ENCODE results near the gene FGFRL1. TPM values are rescaled to one million over a fixed set of nuclear protein-coding genes. Genes with fewer than 3 reads are reported as not detected.

The FGFRL1 gene
- total and polyA plus RNA-seq, 2 donors from 2014 or later, result 22.0 to 25.5 TPM

- Histone ChIP-seq H3K27me3 (ENCODE audit: control insufficient read depth, insufficient read depth, low read length) (no peaks in the 10 kb centered on the region), H3K9me3 (ENCODE audit: control insufficient read depth in 2 of 3, insufficient read depth in 1 of 3, low read length in 3 of 3) (no peaks in the 10 kb centered on the region), H3K4me3 (ENCODE audit: low read length in 3 of 3) (no peak overlapping the region), H3K27ac (ENCODE audit: low read depth in 2 of 2, low read length in 2 of 2) (no peak overlapping the region), H3K9ac (ENCODE audit: low read length in 3 of 3) (no peak overlapping the region), H3K4me1 (ENCODE audit: control insufficient read depth in 2 of 3, insufficient read depth in 2 of 3, low read depth in 1 of 3, low read length in 3 of 3) (peaks cover 0 to 4% (median 0%) of the 10 kb centered on the region in 3 donors), H3K36me3 (ENCODE audit: control insufficient read depth in 2 of 3, insufficient read depth in 3 of 3, low read length in 3 of 3) (peaks cover 9 to 10% (median 9%) of the 10 kb centered on the region in 3 donors)
- FAIRE-seq, result no peak
- no peak for DNase-seq
- TF ChIP-seq CTCF (IDR thresholded peaks at IDR 0.05; ENCODE audit: borderline replicate concordance, extremely low read depth, insufficient read depth), result no peak
- intact Hi-C loops (cut with DNase I), result no loop called here
Measured at GRCh38 chr4:1029529-1029928, 18.1 kb downstream of the FGFRL1 start.

GRCh38 chr4:1030031-1030430 is 18.6 kb downstream of the FGFRL1 start:
- H3K4me1 ChIP-seq (ENCODE audit: control insufficient read depth in 2 of 3, insufficient read depth in 2 of 3, low read depth in 1 of 3, low read length in 3 of 3), result peaks cover 0 to 4% (median 0%) of the 10 kb centered on the region in 3 donors
- H3K36me3 ChIP-seq (ENCODE audit: control insufficient read depth in 2 of 3, insufficient read depth in 3 of 3, low read length in 3 of 3), result peaks cover 9 to 10% (median 9%) of the 10 kb centered on the region in 3 donors
- intact Hi-C loops (cut with DNase I), result no loop called here
- H3K4me3 ChIP-seq (ENCODE audit: low read length in 3 of 3), result no peak overlapping the region
- TF ChIP-seq CTCF (IDR thresholded peaks at IDR 0.05; ENCODE audit: borderline replicate concordance, extremely low read depth, insufficient read depth), result no peak
- FAIRE-seq (no peak), DNase-seq (peak in 1 of 5 donors; percentile 75)
- H3K9me3 ChIP-seq (ENCODE audit: control insufficient read depth in 2 of 3, insufficient read depth in 1 of 3, low read length in 3 of 3), result no peaks in the 10 kb centered on the region
- no peak overlapping the region for H3K9ac ChIP-seq (ENCODE audit: low read length in 3 of 3)
- H3K27ac ChIP-seq (ENCODE audit: low read depth in 2 of 2, low read length in 2 of 2), result no peak overlapping the region
- no peaks in the 10 kb centered on the region for H3K27me3 ChIP-seq (ENCODE audit: control insufficient read depth, insufficient read depth, low read length)

- no peak overlapping the region for H3K9ac ChIP-seq (ENCODE audit: low read length in 3 of 3)
- no peak overlapping the region for H3K27ac ChIP-seq (ENCODE audit: low read depth in 2 of 2, low read length in 2 of 2)
- H3K4me3 ChIP-seq (ENCODE audit: low read length in 3 of 3), result no peak overlapping the region
- H3K4me1 ChIP-seq (ENCODE audit: control insufficient read depth in 2 of 3, insufficient read depth in 2 of 3, low read depth in 1 of 3, low read length in 3 of 3), result peaks cover 0 to 4% (median 0%) of the 10 kb centered on the region in 3 donors
- intact Hi-C loops (cut with DNase I), result no loop called here
- H3K27me3 ChIP-seq (ENCODE audit: control insufficient read depth, insufficient read depth, low read length), result no peaks in the 10 kb centered on the region
- FAIRE-seq (no peak), DNase-seq (no peak)
- H3K36me3 ChIP-seq (ENCODE audit: control insufficient read depth in 2 of 3, insufficient read depth in 3 of 3, low read length in 3 of 3), result peaks cover 5 to 6% (median 5%) of the 10 kb centered on the region in 3 donors
- TF ChIP-seq CTCF (IDR thresholded peaks at IDR 0.05; ENCODE audit: borderline replicate concordance, extremely low read depth, insufficient read depth), result no peak
- no peaks in the 10 kb centered on the region for H3K9me3 ChIP-seq (ENCODE audit: control insufficient read depth in 2 of 3, insufficient read depth in 1 of 3, low read length in 3 of 3)
Measured at GRCh38 chr4:1030559-1030958, 19.1 kb downstream of the FGFRL1 start.

- Histone ChIP-seq H3K9ac (ENCODE audit: low read length in 3 of 3) (no peak overlapping the region), H3K4me3 (ENCODE audit: low read length in 3 of 3) (no peak overlapping the region), H3K36me3 (ENCODE audit: control insufficient read depth in 2 of 3, insufficient read depth in 3 of 3, low read length in 3 of 3) (no peaks in the 10 kb centered on the region), H3K27me3 (ENCODE audit: control insufficient read depth, insufficient read depth, low read length) (no peaks in the 10 kb centered on the region), H3K4me1 (ENCODE audit: control insufficient read depth in 2 of 3, insufficient read depth in 2 of 3, low read depth in 1 of 3, low read length in 3 of 3) (no peaks in the 10 kb centered on the region), H3K9me3 (ENCODE audit: control insufficient read depth in 2 of 3, insufficient read depth in 1 of 3, low read length in 3 of 3) (no peaks in the 10 kb centered on the region), H3K27ac (ENCODE audit: low read depth in 2 of 2, low read length in 2 of 2) (no peak overlapping the region)
- intact Hi-C loops (cut with DNase I), result no loop called here
- TF ChIP-seq CTCF (IDR thresholded peaks at IDR 0.05; ENCODE audit: borderline replicate concordance, extremely low read depth, insufficient read depth), result no peak
- FAIRE-seq, result no peak
- no peak for DNase-seq
Measured at GRCh38 chr4:1031346-1031745, 19.9 kb downstream of the FGFRL1 start.
